Activated CD4-positive, alpha-beta memory T cell treated with anti-CD3 and anti-CD28 coated beads for 36 hours (primary cell): Measurements from ENCODE around the gene UVSSA. TPM values are rescaled to one million over a fixed set of nuclear protein-coding genes. Genes with fewer than 3 reads are reported as not detected.
"Not testable (repeated sequence)": the region's sequence is repeated elsewhere in the genome, so short reads cannot be mapped to it uniquely, and the experiment has no call there.

ENCODE experiments used
- CTCF ChIA-PET: fragments of 350-600 bp; sonication (Branson Sonifier 250); formaldehyde crosslinking; loops from one replicate; lab custom pipeline; 2021; ENCODE audit warnings: antibody characterized with exemption, inconsistent platforms; lab: Charles Lee
- POLR2A ChIA-PET: fragments of 350-600 bp; sonication (Branson Sonifier 250); formaldehyde crosslinking; loops from one replicate; lab custom pipeline; 2021; ENCODE audit warnings: antibody characterized with exemption; lab: Charles Lee
- DNase-seq: peaks from one replicate; pipeline ENCODE4 v3.0.0-alpha.2; 2020
- H3K27ac Mint-ChIP-seq: one replicate; pipeline ENCODE4 v1.8.0; 2021; ENCODE audit warnings: mixed read lengths
- H3K27me3 Mint-ChIP-seq: one replicate; pipeline ENCODE4 v1.8.0; 2021; ENCODE audit warnings: mixed read lengths
- H3K36me3 Mint-ChIP-seq: one replicate; pipeline ENCODE4 v1.8.0; 2021; ENCODE audit warnings: mixed read lengths
- H3K4me1 Mint-ChIP-seq: one replicate; pipeline ENCODE4 v1.8.0; 2021; ENCODE audit warnings: low read depth, mixed read lengths
- H3K4me3 Mint-ChIP-seq: one replicate; pipeline ENCODE4 v1.8.0; 2021; ENCODE audit warnings: mild to moderate bottlenecking, mixed read lengths
- H3K9me3 Mint-ChIP-seq: one replicate; pipeline ENCODE4 v1.8.0; 2021; ENCODE audit warnings: mixed read lengths
- intact Hi-C: fragments of 100-400 bp; cut with micrococcal nuclease; formaldehyde crosslinking; loops from one replicate; pipeline ENCODE4 v1.15.1; 2023
- total RNA-seq, 2 experiments: library from RNA; stranded (reverse); gene quantifications; one replicate each; pipeline ENCODE4 v1.2.3, GENCODE V29; 2021

Gene UVSSA
- total RNA-seq, 2 experiments from 2014 or later = 20.2 to 21.5 TPM

GRCh38 chr4:1327526-1328266 is 19.3 kb upstream of the UVSSA start:
- intact Hi-C loops = no loop called here
- H3K4me3 Mint-ChIP-seq = no peak overlapping the region
- POLR2A ChIA-PET = no interaction called here
- DNase-seq = no peak
- peaks cover 33% of the 10 kb centered on the region for H3K4me1 Mint-ChIP-seq
- H3K36me3 Mint-ChIP-seq = peaks cover 22% of the 10 kb centered on the region
- H3K9me3 Mint-ChIP-seq = no peaks in the 10 kb centered on the region
- no peak overlapping the region for H3K27ac Mint-ChIP-seq
- CTCF ChIA-PET = no interaction called here
- H3K27me3 Mint-ChIP-seq = no peaks in the 10 kb centered on the region

- Mint-ChIP-seq H3K4me1 (peaks cover 33% of the 10 kb centered on the region), H3K27me3 (no peaks in the 10 kb centered on the region), H3K9me3 (no peaks in the 10 kb centered on the region), H3K4me3 (no peak overlapping the region), H3K27ac (no peak overlapping the region), H3K36me3 (peaks cover 19% of the 10 kb centered on the region)
- CTCF ChIA-PET = interaction anchor here (2.0 to 2.2 kb wide), 2 partner anchors 10 to 18 kb away, joined by 5 to 10 read pairs; partner anchors contain the start of gene UVSSA
- POLR2A ChIA-PET = no interaction called here
- no peak for DNase-seq
- intact Hi-C loops = no loop called here
Measured at GRCh38 chr4:1328267-1329155, 18.5 kb upstream of the UVSSA start.

GRCh38 chr4:1329408-1330371 is 17.3 kb upstream of the UVSSA start:
- peaks cover 25% of the 10 kb centered on the region for H3K36me3 Mint-ChIP-seq
- no peaks in the 10 kb centered on the region for H3K27me3 Mint-ChIP-seq
- H3K4me3 Mint-ChIP-seq = peak overlapping the region; percentile 32
- POLR2A ChIA-PET = interaction anchor here (1.1 to 1.8 kb wide), 3 partner anchors 17 to 81 kb away, joined by 5 to 6 read pairs (median 6); partner anchors contain the start of genes CTBP1, MAEA and UVSSA
- CTCF ChIA-PET = interaction anchor here (0.7 to 2.2 kb wide), 6 partner anchors 11 to 42 kb away, joined by 3 to 10 read pairs (median 4); partner anchors contain the start of genes MAEA and UVSSA
- no peaks in the 10 kb centered on the region for H3K9me3 Mint-ChIP-seq
- peak; percentile 44 for DNase-seq
- peaks cover 39% of the 10 kb centered on the region for H3K4me1 Mint-ChIP-seq
- intact Hi-C loops = loop anchor here (2.0 kb wide), 2 partner anchors 17 to 23 kb away; partner anchors contain the start of gene UVSSA
- H3K27ac Mint-ChIP-seq = peak overlapping the region; percentile 83

- peaks cover 45% of the 10 kb centered on the region for H3K4me1 Mint-ChIP-seq
- H3K27ac Mint-ChIP-seq = peak overlapping the region; percentile 83
- H3K4me3 Mint-ChIP-seq = peak overlapping the region; percentile 32
- CTCF ChIA-PET = interaction anchor here (0.6 to 2.2 kb wide), 6 partner anchors 12 to 647 kb away, joined by 3 to 10 read pairs (median 3); partner anchors contain the start of gene UVSSA
- POLR2A ChIA-PET = interaction anchor here (1.1 to 1.8 kb wide), 3 partner anchors 15 to 82 kb away, joined by 5 to 6 read pairs (median 6); partner anchors contain the start of genes CTBP1, MAEA and UVSSA
- H3K9me3 Mint-ChIP-seq = peaks cover 6% of the 10 kb centered on the region
- peaks cover 31% of the 10 kb centered on the region for H3K36me3 Mint-ChIP-seq
- intact Hi-C loops = loop anchor here (2.0 kb wide), 2 partner anchors 16 to 24 kb away; partner anchors contain the start of gene UVSSA
- peak; percentile 72 for DNase-seq
- H3K27me3 Mint-ChIP-seq = no peaks in the 10 kb centered on the region
Measured at GRCh38 chr4:1330761-1331590, 16.0 kb upstream of the UVSSA start.

GRCh38 chr4:1331591-1332353 is 15.2 kb upstream of the UVSSA start:
- POLR2A ChIA-PET = no interaction called here
- Mint-ChIP-seq H3K27me3 (no peaks in the 10 kb centered on the region), H3K36me3 (peaks cover 38% of the 10 kb centered on the region), H3K9me3 (peaks cover 10% of the 10 kb centered on the region), H3K4me1 (peaks cover 51% of the 10 kb centered on the region), H3K27ac (peak overlapping the region; percentile 23), H3K4me3 (no peak overlapping the region)
- CTCF ChIA-PET = no interaction called here
- intact Hi-C loops = loop anchor here (2.0 kb wide), 2 partner anchors 15 to 25 kb away; partner anchors contain the start of gene UVSSA
- DNase-seq = no peak

- no peak for DNase-seq
- H3K4me1 Mint-ChIP-seq = peaks cover 60% of the 10 kb centered on the region
- ChIA-PET POLR2A (no interaction called here), CTCF (interaction anchor here (0.8 kb wide), 1 partner anchor 15 kb away, joined by 3 read pairs; the partner anchor contains the start of gene UVSSA)
- no peak overlapping the region for H3K27ac Mint-ChIP-seq
- H3K27me3 Mint-ChIP-seq = no peaks in the 10 kb centered on the region
- intact Hi-C loops = no loop called here
- H3K4me3 Mint-ChIP-seq = no peak overlapping the region
- peaks cover 13% of the 10 kb centered on the region for H3K9me3 Mint-ChIP-seq
- peaks cover 47% of the 10 kb centered on the region for H3K36me3 Mint-ChIP-seq
Measured at GRCh38 chr4:1332686-1333085, 14.3 kb upstream of the UVSSA start.

GRCh38 chr4:1333256-1333655 is 13.8 kb upstream of the UVSSA start:
- H3K4me3 Mint-ChIP-seq = no peak overlapping the region
- peaks cover 48% of the 10 kb centered on the region for H3K36me3 Mint-ChIP-seq
- ChIA-PET CTCF (interaction anchor here (0.8 kb wide), 1 partner anchor 14 kb away, joined by 3 read pairs; the partner anchor contains the start of gene UVSSA), POLR2A (no interaction called here)
- H3K27ac Mint-ChIP-seq = no peak overlapping the region
- H3K4me1 Mint-ChIP-seq = peaks cover 64% of the 10 kb centered on the region
- peaks cover 13% of the 10 kb centered on the region for H3K9me3 Mint-ChIP-seq
- DNase-seq = no peak
- no peaks in the 10 kb centered on the region for H3K27me3 Mint-ChIP-seq
- intact Hi-C loops = no loop called here

GRCh38 chr4:1333851-1334578 is 13.0 kb upstream of the UVSSA start:
- Mint-ChIP-seq H3K9me3 (peaks cover 13% of the 10 kb centered on the region), H3K4me1 (peaks cover 61% of the 10 kb centered on the region), H3K27ac (peak overlapping the region; percentile 88), H3K36me3 (peaks cover 49% of the 10 kb centered on the region)
- H3K27me3 Mint-ChIP-seq, DNase-seq, intact Hi-C loops, CTCF ChIA-PET, H3K4me3 Mint-ChIP-seq: not testable (repeated sequence)
- POLR2A ChIA-PET = interaction anchor here (1.1 kb wide), 1 partner anchor 13 kb away, joined by 5 read pairs; the partner anchor contains the start of gene UVSSA

GRCh38 chr4:1334579-1334895 is 12.5 kb upstream of the UVSSA start:
- H3K4me3 Mint-ChIP-seq = no peak overlapping the region
- no peaks in the 10 kb centered on the region for H3K27me3 Mint-ChIP-seq
- peaks cover 13% of the 10 kb centered on the region for H3K9me3 Mint-ChIP-seq
- peaks cover 55% of the 10 kb centered on the region for H3K4me1 Mint-ChIP-seq
- peak overlapping the region; percentile 88 for H3K27ac Mint-ChIP-seq
- ChIA-PET CTCF (no interaction called here), POLR2A (interaction anchor here (0.9 to 1.1 kb wide), 2 partner anchors 13 to 87 kb away, joined by 3 to 5 read pairs; partner anchors contain the start of gene UVSSA)
- peaks cover 51% of the 10 kb centered on the region for H3K36me3 Mint-ChIP-seq
- intact Hi-C loops = no loop called here
- no peak for DNase-seq
